ENCODE measurements around the gene GNAT3.

GNAT3 gene

GRCh38 chr7:80505900-80506500, 5.9 kb downstream of the GNAT3 start:
- no peaks in the 10 kb centered on the region for H3K79me2 ChIP-seq (ENCODE audit: control insufficient read depth, insufficient read depth, low read length, unreplicated experiment)

GRCh38 chr7:80500325-80500724, 11.5 kb downstream of the GNAT3 start:
- H3K27me3 ChIP-seq (ENCODE audit: insufficient read depth, low read length): no peaks in the 10 kb centered on the region
- no peaks in the 10 kb centered on the region for H3K79me2 ChIP-seq (ENCODE audit: control insufficient read depth, insufficient read depth, low read length, unreplicated experiment)
- peaks cover 34% of the 10 kb centered on the region for H3K4me1 ChIP-seq (ENCODE audit: control insufficient read depth, insufficient read depth, low read length, unreplicated experiment)
- no peak overlapping the region for H3K4me3 ChIP-seq (ENCODE audit: low read depth, low read length)
- peak overlapping the region; percentile 59 for H2AFZ ChIP-seq (ENCODE audit: low read length, unreplicated experiment)
- no peaks in the 10 kb centered on the region for H3K36me3 ChIP-seq (ENCODE audit: insufficient read depth, low read length)
- H3K27ac ChIP-seq (ENCODE audit: low read depth, low read length): peak overlapping the region; percentile 100

More at GRCh38 chr7:80505900-80506500, 5.9 kb downstream of the GNAT3 start:
- no peaks in the 10 kb centered on the region for H3K27me3 ChIP-seq (ENCODE audit: insufficient read depth, low read length)
- H3K36me3 ChIP-seq (ENCODE audit: insufficient read depth, low read length): no peaks in the 10 kb centered on the region
- H3K4me1 ChIP-seq (ENCODE audit: control insufficient read depth, insufficient read depth, low read length, unreplicated experiment): peaks cover 15% of the 10 kb centered on the region
- H3K27ac ChIP-seq (ENCODE audit: low read depth, low read length): no peak overlapping the region
- no peak overlapping the region for H3K4me3 ChIP-seq (ENCODE audit: low read depth, low read length)
- H2AFZ ChIP-seq (ENCODE audit: low read length, unreplicated experiment): no peak overlapping the region

GRCh38 chr7:80499350-80499953, 12.4 kb downstream of the GNAT3 start:
- Histone ChIP-seq H3K27ac (ENCODE audit: low read depth, low read length) (peak overlapping the region; percentile 100), H3K36me3 (ENCODE audit: insufficient read depth, low read length) (no peaks in the 10 kb centered on the region), H2AFZ (ENCODE audit: low read length, unreplicated experiment) (no peak overlapping the region), H3K79me2 (ENCODE audit: control insufficient read depth, insufficient read depth, low read length, unreplicated experiment) (no peaks in the 10 kb centered on the region), H3K27me3 (ENCODE audit: insufficient read depth, low read length) (no peaks in the 10 kb centered on the region), H3K4me3 (ENCODE audit: low read depth, low read length) (no peak overlapping the region; the same call in 1 of the 2 replicates), H3K4me1 (ENCODE audit: control insufficient read depth, insufficient read depth, low read length, unreplicated experiment) (peaks cover 34% of the 10 kb centered on the region)

- Histone ChIP-seq H3K4me3 (ENCODE audit: low read depth, low read length) (peak overlapping the region; percentile 55), H3K4me1 (ENCODE audit: control insufficient read depth, insufficient read depth, low read length, unreplicated experiment) (peaks cover 34% of the 10 kb centered on the region), H3K27me3 (ENCODE audit: insufficient read depth, low read length) (no peaks in the 10 kb centered on the region), H2AFZ (ENCODE audit: low read length, unreplicated experiment) (peak overlapping the region; percentile 72), H3K79me2 (ENCODE audit: control insufficient read depth, insufficient read depth, low read length, unreplicated experiment) (no peaks in the 10 kb centered on the region), H3K27ac (ENCODE audit: low read depth, low read length) (peak overlapping the region; percentile 100), H3K36me3 (ENCODE audit: insufficient read depth, low read length) (no peaks in the 10 kb centered on the region)
These were observed 13.1 kb downstream of the GNAT3 start for GRCh38 chr7:80498481-80499349.

GRCh38 chr7:80496586-80496985, 15.3 kb downstream of the GNAT3 start:
- Histone ChIP-seq H3K79me2 (ENCODE audit: control insufficient read depth, insufficient read depth, low read length, unreplicated experiment) (no peaks in the 10 kb centered on the region), H3K27me3 (ENCODE audit: insufficient read depth, low read length) (no peaks in the 10 kb centered on the region), H3K4me3 (ENCODE audit: low read depth, low read length) (no peak overlapping the region), H3K27ac (ENCODE audit: low read depth, low read length) (peak overlapping the region; percentile 41), H3K4me1 (ENCODE audit: control insufficient read depth, insufficient read depth, low read length, unreplicated experiment) (peaks cover 34% of the 10 kb centered on the region), H2AFZ (ENCODE audit: low read length, unreplicated experiment) (no peak overlapping the region), H3K36me3 (ENCODE audit: insufficient read depth, low read length) (no peaks in the 10 kb centered on the region)

- Histone ChIP-seq H2AFZ (ENCODE audit: low read length, unreplicated experiment) (no peak overlapping the region), H3K36me3 (ENCODE audit: insufficient read depth, low read length) (no peaks in the 10 kb centered on the region), H3K27ac (ENCODE audit: low read depth, low read length) (no peak overlapping the region), H3K79me2 (ENCODE audit: control insufficient read depth, insufficient read depth, low read length, unreplicated experiment) (no peaks in the 10 kb centered on the region), H3K4me1 (ENCODE audit: control insufficient read depth, insufficient read depth, low read length, unreplicated experiment) (peaks cover 14% of the 10 kb centered on the region), H3K27me3 (ENCODE audit: insufficient read depth, low read length) (no peaks in the 10 kb centered on the region), H3K4me3 (ENCODE audit: low read depth, low read length) (no peak overlapping the region)
These were observed 18.6 kb downstream of the GNAT3 start for GRCh38 chr7:80493121-80493849.

GRCh38 chr7:80491462-80491861, 20.4 kb downstream of the GNAT3 start:
- Histone ChIP-seq H3K4me1 (ENCODE audit: control insufficient read depth, insufficient read depth, low read length, unreplicated experiment) (peaks cover under 1% of the 10 kb centered on the region), H3K27me3 (ENCODE audit: insufficient read depth, low read length) (no peaks in the 10 kb centered on the region), H3K27ac (ENCODE audit: low read depth, low read length) (no peak overlapping the region), H2AFZ (ENCODE audit: low read length, unreplicated experiment) (no peak overlapping the region), H3K79me2 (ENCODE audit: control insufficient read depth, insufficient read depth, low read length, unreplicated experiment) (no peaks in the 10 kb centered on the region), H3K4me3 (ENCODE audit: low read depth, low read length) (no peak overlapping the region), H3K36me3 (ENCODE audit: insufficient read depth, low read length) (no peaks in the 10 kb centered on the region)

- no peaks in the 10 kb centered on the region for H3K4me1 ChIP-seq (ENCODE audit: control insufficient read depth, insufficient read depth, low read length, unreplicated experiment)
- no peak overlapping the region for H3K27ac ChIP-seq (ENCODE audit: low read depth, low read length)
- no peak overlapping the region for H3K4me3 ChIP-seq (ENCODE audit: low read depth, low read length)
These were observed 23.0 kb downstream of the GNAT3 start for GRCh38 chr7:80488851-80489370.

GRCh38 chr7:80488406-80488805, 23.5 kb downstream of the GNAT3 start:
- no peaks in the 10 kb centered on the region for H3K4me1 ChIP-seq (ENCODE audit: control insufficient read depth, insufficient read depth, low read length, unreplicated experiment)
- H3K4me3 ChIP-seq (ENCODE audit: low read depth, low read length): no peak overlapping the region
- no peak overlapping the region for H3K27ac ChIP-seq (ENCODE audit: low read depth, low read length)
- no peaks in the 10 kb centered on the region for H3K36me3 ChIP-seq (ENCODE audit: insufficient read depth, low read length)
- H3K79me2 ChIP-seq (ENCODE audit: control insufficient read depth, insufficient read depth, low read length, unreplicated experiment): no peaks in the 10 kb centered on the region
- H2AFZ ChIP-seq (ENCODE audit: low read length, unreplicated experiment): no peak overlapping the region
- no peaks in the 10 kb centered on the region for H3K27me3 ChIP-seq (ENCODE audit: insufficient read depth, low read length)

More at GRCh38 chr7:80488851-80489370, 23.0 kb downstream of the GNAT3 start:
- Histone ChIP-seq H3K36me3 (ENCODE audit: insufficient read depth, low read length) (no peaks in the 10 kb centered on the region), H3K27me3 (ENCODE audit: insufficient read depth, low read length) (no peaks in the 10 kb centered on the region), H2AFZ (ENCODE audit: low read length, unreplicated experiment) (no peak overlapping the region), H3K79me2 (ENCODE audit: control insufficient read depth, insufficient read depth, low read length, unreplicated experiment) (no peaks in the 10 kb centered on the region)

GRCh38 chr7:80485721-80486120, 26.1 kb downstream of the GNAT3 start:
- H3K27ac ChIP-seq (ENCODE audit: low read depth, low read length): no peak overlapping the region
- H3K79me2 ChIP-seq (ENCODE audit: control insufficient read depth, insufficient read depth, low read length, unreplicated experiment): no peaks in the 10 kb centered on the region
- no peaks in the 10 kb centered on the region for H3K4me1 ChIP-seq (ENCODE audit: control insufficient read depth, insufficient read depth, low read length, unreplicated experiment)
- H3K27me3 ChIP-seq (ENCODE audit: insufficient read depth, low read length): no peaks in the 10 kb centered on the region
- no peak overlapping the region for H3K4me3 ChIP-seq (ENCODE audit: low read depth, low read length)
- no peak overlapping the region for H2AFZ ChIP-seq (ENCODE audit: low read length, unreplicated experiment)
- H3K36me3 ChIP-seq (ENCODE audit: insufficient read depth, low read length): no peaks in the 10 kb centered on the region

All from ACC112 (cell line).